Nephron progenitor cell (in vitro differentiated cells): ENCODE measurements around the gene INHBE.
"Not testable (repeated sequence)": the region's sequence is repeated elsewhere in the genome, so short reads cannot be mapped to it uniquely, and the experiment has no call there.

Experiments used
- DNase-seq: peaks from one replicate; pipeline ENCODE4 v3.0.0; 2021
- H3K27ac Mint-ChIP-seq: 2 replicates; pipeline ENCODE4 v1.8.0; 2021; ENCODE audit warnings: mild to moderate bottlenecking, moderate library complexity, mixed read lengths
- H3K27me3 Mint-ChIP-seq: 2 replicates; pipeline ENCODE4 v1.8.0; 2021; ENCODE audit warnings: mild to moderate bottlenecking, low read depth, mixed read lengths; ENCODE audit not compliant: poor library complexity
- H3K36me3 Mint-ChIP-seq: 2 replicates; pipeline ENCODE4 v1.8.0; 2021; ENCODE audit warnings: low read depth, mixed read lengths
- H3K4me1 Mint-ChIP-seq: 2 replicates; pipeline ENCODE4 v1.8.0; 2021; ENCODE audit warnings: mixed read lengths
- H3K4me3 Mint-ChIP-seq: 2 replicates; pipeline ENCODE4 v1.8.0; 2021; ENCODE audit warnings: mild to moderate bottlenecking, moderate library complexity, mixed read lengths
- H3K9me3 Mint-ChIP-seq: 2 replicates; pipeline ENCODE4 v1.8.0; 2021; ENCODE audit warnings: mild to moderate bottlenecking, moderate library complexity, mixed read lengths
- CTCF ChIP-seq: fragments of 200-600 bp; sonication (generic); IDR thresholded peaks from 2 replicates; pipeline ENCODE4 v1.5.0; 2021; ENCODE audit warnings: antibody characterized with exemption

INHBE gene

GRCh38 chr12:57438400-57438799 lies 16.7 kb upstream of the INHBE start:
- H3K36me3 Mint-ChIP-seq, result peaks cover 9% of the 10 kb centered on the region
- H3K9me3 Mint-ChIP-seq, result peaks cover 14% of the 10 kb centered on the region
- TF ChIP-seq CTCF, result no peak
- no peak overlapping the region for H3K27ac Mint-ChIP-seq
- no peak for DNase-seq
- H3K4me3 Mint-ChIP-seq, result no peak overlapping the region
- peaks cover 7% of the 10 kb centered on the region for H3K27me3 Mint-ChIP-seq
- peaks cover 15% of the 10 kb centered on the region for H3K4me1 Mint-ChIP-seq

- Mint-ChIP-seq H3K9me3 (peaks cover 14% of the 10 kb centered on the region), H3K27ac (no peak overlapping the region), H3K4me3 (no peak overlapping the region), H3K4me1 (peaks cover 7% of the 10 kb centered on the region), H3K27me3 (peaks cover 7% of the 10 kb centered on the region), H3K36me3 (peaks cover 9% of the 10 kb centered on the region)
- DNase-seq, result no peak
- no peak for TF ChIP-seq CTCF
Observed at GRCh38 chr12:57439762-57440266, 15.3 kb upstream of the INHBE start.

GRCh38 chr12:57441393-57441792 lies 13.7 kb upstream of the INHBE start:
- not testable (repeated sequence) for H3K4me1 Mint-ChIP-seq, H3K27ac Mint-ChIP-seq, H3K36me3 Mint-ChIP-seq, H3K27me3 Mint-ChIP-seq, H3K4me3 Mint-ChIP-seq, DNase-seq
- peaks cover 14% of the 10 kb centered on the region for H3K9me3 Mint-ChIP-seq

- peaks cover 9% of the 10 kb centered on the region for H3K36me3 Mint-ChIP-seq
- H3K27me3 Mint-ChIP-seq, result peaks cover 7% of the 10 kb centered on the region
- no peak for DNase-seq
- H3K4me3 Mint-ChIP-seq, result no peak overlapping the region
- H3K9me3 Mint-ChIP-seq, result peaks cover 14% of the 10 kb centered on the region
- H3K27ac Mint-ChIP-seq, result no peak overlapping the region
- no peaks in the 10 kb centered on the region for H3K4me1 Mint-ChIP-seq
- no peak for TF ChIP-seq CTCF
Observed at GRCh38 chr12:57441846-57442427, 13.2 kb upstream of the INHBE start.

- H3K36me3 Mint-ChIP-seq, H3K4me1 Mint-ChIP-seq, DNase-seq, H3K4me3 Mint-ChIP-seq, H3K27ac Mint-ChIP-seq, H3K27me3 Mint-ChIP-seq: not testable (repeated sequence)
- H3K9me3 Mint-ChIP-seq, result peaks cover 18% of the 10 kb centered on the region
Observed at GRCh38 chr12:57444337-57444736, 10.8 kb upstream of the INHBE start.

- H3K4me1 Mint-ChIP-seq, result no peaks in the 10 kb centered on the region
- peaks cover 9% of the 10 kb centered on the region for H3K36me3 Mint-ChIP-seq
- H3K4me3 Mint-ChIP-seq, result no peak overlapping the region
Observed at GRCh38 chr12:57444744-57445143, 10.4 kb upstream of the INHBE start.

More at GRCh38 chr12:57444744-57445143, 10.4 kb upstream of the INHBE start:
- DNase-seq, result no peak
- Mint-ChIP-seq H3K9me3 (peaks cover 18% of the 10 kb centered on the region), H3K27me3 (peaks cover 7% of the 10 kb centered on the region), H3K27ac (no peak overlapping the region)
- TF ChIP-seq CTCF, result no peak
